GM23338 (cell line): ENCODE data around the gene MACF1. TPM values are rescaled to one million over a fixed set of nuclear protein-coding genes. Genes with fewer than 3 reads are reported as not detected.

Experiments used
- ATAC-seq: fragments of 200-7000 bp; cut with Tn5 transposase; 3 replicates; pipeline ENCODE4 v1.9.1; 2020
- DNase-seq: peaks from one replicate; pipeline ENCODE4 v3.0.0-alpha.2; 2015; ENCODE audit warnings: low spot score
- H2AFZ ChIP-seq: fragments of 200-600 bp; sonication (generic); 2 replicates; pipeline ENCODE4 v1.8.0; 2016; ENCODE audit warnings: antibody characterized with exemption, mild to moderate bottlenecking, moderate library complexity
- H3F3A ChIP-seq: fragments of 200-600 bp; sonication (generic); replicated peaks from 2 replicates; pipeline ENCODE4 v1.8.0; 2017; ENCODE audit warnings: antibody characterized with exemption, mixed run types, low read depth
- H3K27ac ChIP-seq: fragments of 200-600 bp; sonication (generic); 2 replicates; pipeline ENCODE4 v1.6.1; 2016; ENCODE audit warnings: low read depth
- H3K27me3 ChIP-seq: fragments of 200-600 bp; sonication (generic); 2 replicates; pipeline ENCODE4 v1.8.0; 2016; ENCODE audit warnings: mild to moderate bottlenecking, mixed run types, moderate library complexity; ENCODE audit not compliant: insufficient read depth
- H3K36me3 ChIP-seq: fragments of 200-600 bp; sonication (generic); 2 replicates; pipeline ENCODE4 v1.8.0; 2016; ENCODE audit warnings: mild to moderate bottlenecking; ENCODE audit not compliant: insufficient read depth
- H3K4me1 ChIP-seq: fragments of 200-600 bp; sonication (generic); 2 replicates; pipeline ENCODE4 v1.8.0; 2016; ENCODE audit warnings: mild to moderate bottlenecking, moderate library complexity; ENCODE audit not compliant: insufficient read depth
- H3K4me2 ChIP-seq: fragments of 200-600 bp; sonication (generic); 2 replicates; pipeline ENCODE4 v1.7.1; 2017; ENCODE audit warnings: mixed run types
- H3K4me3 ChIP-seq: fragments of 200-600 bp; sonication (generic); 2 replicates; pipeline ENCODE4 v1.6.1; 2016; ENCODE audit warnings: mixed run types
- H3K79me2 ChIP-seq: fragments of 200-600 bp; sonication (generic); replicated peaks from 2 replicates; pipeline ENCODE4 v1.8.0; 2017; ENCODE audit warnings: mild to moderate bottlenecking; ENCODE audit not compliant: insufficient read depth
- H3K9me2 ChIP-seq: fragments of 200-600 bp; sonication (generic); 2 replicates; pipeline ENCODE4 v1.8.0; 2017; ENCODE audit not compliant: insufficient read depth
- H4K20me1 ChIP-seq: fragments of 200-600 bp; sonication (generic); replicated peaks from 2 replicates; pipeline ENCODE4 v1.8.0; 2017; ENCODE audit warnings: mild to moderate bottlenecking; ENCODE audit not compliant: insufficient read depth
- H3K27ac Mint-ChIP-seq: 2 replicates; pipeline ENCODE4 v1.8.0; 2020; ENCODE audit warnings: inconsistent platforms, mild to moderate bottlenecking, moderate library complexity, mixed read lengths
- H3K27me3 Mint-ChIP-seq: 3 replicates; pipeline ENCODE4 v1.8.0; 2022; ENCODE audit warnings: low read depth, mild to moderate bottlenecking, moderate library complexity, mixed read lengths, inconsistent platforms; ENCODE audit not compliant: insufficient read depth, poor library complexity
- H3K36me3 Mint-ChIP-seq: 3 replicates; pipeline ENCODE4 v1.8.0; 2021; ENCODE audit warnings: low read depth, mild to moderate bottlenecking, inconsistent platforms, moderate library complexity, mixed read lengths
- H3K4me1 Mint-ChIP-seq: 3 replicates; pipeline ENCODE4 v1.8.0; 2020; ENCODE audit warnings: mild to moderate bottlenecking, inconsistent platforms, mixed read lengths
- H3K4me3 Mint-ChIP-seq: 3 replicates; pipeline ENCODE4 v1.8.0; 2021; ENCODE audit warnings: moderate library complexity, mild to moderate bottlenecking, inconsistent platforms, mixed read lengths
- H3K9me3 Mint-ChIP-seq: 3 replicates; pipeline ENCODE4 v1.8.0; 2020; ENCODE audit warnings: moderate library complexity, mild to moderate bottlenecking, inconsistent platforms, mixed read lengths
- CREB1 ChIP-seq: fragments of 250-450 bp; sonication (Bioruptor Pico); IDR thresholded peaks from 2 replicates; pipeline ENCODE4 v1.5.0; 2020; ENCODE audit warnings: low read depth, mild to moderate bottlenecking, moderate library complexity
- CTCF ChIP-seq, 2 experiments: fragments of 200-600 bp in 1 of 2; sonication (generic) in 1 of 2; conservative IDR thresholded peaks; 2 replicates each; pipeline versions ENCODE4 v1.5.1 to v1.6.1; 2016 to 2017; ENCODE audit warnings: antibody characterized with exemption in 2 of 2, low read depth in 2 of 2, mild to moderate bottlenecking in 2 of 2, moderate library complexity in 1 of 2
- JUNB ChIP-seq: IDR thresholded peaks from one replicate; pipeline ENCODE4 v1.6.1; 2016; ENCODE audit warnings: antibody characterized with exemption; ENCODE audit not compliant: unreplicated experiment
- STAT1 ChIP-seq: IDR thresholded peaks from one replicate; pipeline ENCODE4 v1.6.1; 2016; ENCODE audit warnings: antibody characterized with exemption; ENCODE audit not compliant: unreplicated experiment
- ZNF114 ChIP-seq: fragments of 250-450 bp; sonication (Bioruptor Pico); IDR thresholded peaks from 2 replicates; pipeline ENCODE4 v1.5.0; 2020; ENCODE audit warnings: mild to moderate bottlenecking, moderate library complexity
- ZNF331 ChIP-seq: fragments of 250-450 bp; sonication (Bioruptor Pico); IDR thresholded peaks from 2 replicates; pipeline ENCODE4 v1.5.0; 2020; ENCODE audit warnings: low read depth, mild to moderate bottlenecking, moderate library complexity
- ZNF462 ChIP-seq: fragments of 250-450 bp; sonication (Bioruptor Pico); IDR thresholded peaks from 2 replicates; pipeline ENCODE4 v1.5.0; 2020; ENCODE audit warnings: mild to moderate bottlenecking, moderate library complexity
- polyA plus RNA-seq: library from polyadenylated mRNA; unstranded; fragments of >200 nt; fragmentation: Nextera tagmentation; extraction: Ambion mirVana; gene quantifications from 2 replicates; pipeline ENCODE4 v1.2.1, GENCODE V29; 2016
- total RNA-seq: library from RNA; depleted of rRNA; stranded (reverse); fragments of >200 nt; shearing (Covaris generic); gene quantifications from 2 replicates; pipeline ENCODE4 v1.2.3, GENCODE V29; 2014

MACF1 gene
- total and polyA plus RNA-seq, 2 experiments from 2014 or later, result 104 to 399 TPM

DNA sequence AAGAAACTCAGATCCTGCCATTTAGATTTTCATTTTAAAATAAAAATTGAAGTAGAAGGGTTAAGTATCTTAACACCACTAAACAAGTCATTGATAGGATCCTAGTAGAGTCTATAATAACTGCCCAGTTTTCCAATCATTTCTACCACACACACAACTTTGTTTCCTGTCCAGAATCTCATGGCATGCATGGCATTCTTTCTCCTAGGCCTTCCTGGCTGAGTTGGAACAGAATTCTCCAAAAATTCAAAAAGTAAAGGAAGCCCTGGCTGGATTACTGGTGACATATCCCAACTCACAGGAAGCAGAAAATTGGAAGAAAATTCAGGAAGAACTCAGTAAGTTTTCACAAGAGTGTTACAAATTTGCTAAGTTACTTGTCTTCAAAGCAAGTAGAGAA, 175.5 kb downstream of the MACF1 start:
- TF ChIP-seq JUNB (no peak), STAT1 (no peak), CREB1 (CRISPR knock-in tag) (no peak), ZNF331 (no peak), ZNF462 (CRISPR knock-in tag) (no peak), CTCF (conservative IDR thresholded peaks at IDR 0.05; ENCODE audit: low read depth in 2 of 2) (no peak), ZNF114 (CRISPR knock-in tag) (no peak)
- Mint-ChIP-seq H3K4me3 (no peak overlapping the region), H3K9me3 (no peaks in the 10 kb centered on the region), H3K27ac (no peak overlapping the region), H3K4me1 (peaks cover 4% of the 10 kb centered on the region; the same call in 1 of the 3 replicates), H3K27me3 (peaks cover 2% of the 10 kb centered on the region), H3K36me3 (peaks cover 56% of the 10 kb centered on the region)
- Histone ChIP-seq H3K27me3 (no peaks in the 10 kb centered on the region), H3K4me1 (no peaks in the 10 kb centered on the region), H3F3A (no peaks in the 10 kb centered on the region), H3K27ac (no peak overlapping the region), H3K4me2 (no peak overlapping the region), H2AFZ (no peak overlapping the region), H3K79me2 (no peaks in the 10 kb centered on the region), H4K20me1 (peaks cover 9% of the 10 kb centered on the region; the same call in 1 of the 2 replicates), H3K9me2 (no peaks in the 10 kb centered on the region), H3K4me3 (no peak overlapping the region), H3K36me3 (peaks cover 47% of the 10 kb centered on the region)
- ATAC-seq (no peak), DNase-seq (no peak)
